HUDEP-2 (cell line): Measurements from ENCODE around the gene SPTLC2.
A peak's percentile ranks its signal among the peaks of the same experiment; 100 is the strongest.

Experiments
- DNase-seq, 76 experiments: peaks; one replicate each; lab custom pipeline; 2025; ENCODE audit not compliant: unreplicated experiment in 76 of 76; lab: John Stamatoyannopoulos, UW

Gene SPTLC2

DNA sequence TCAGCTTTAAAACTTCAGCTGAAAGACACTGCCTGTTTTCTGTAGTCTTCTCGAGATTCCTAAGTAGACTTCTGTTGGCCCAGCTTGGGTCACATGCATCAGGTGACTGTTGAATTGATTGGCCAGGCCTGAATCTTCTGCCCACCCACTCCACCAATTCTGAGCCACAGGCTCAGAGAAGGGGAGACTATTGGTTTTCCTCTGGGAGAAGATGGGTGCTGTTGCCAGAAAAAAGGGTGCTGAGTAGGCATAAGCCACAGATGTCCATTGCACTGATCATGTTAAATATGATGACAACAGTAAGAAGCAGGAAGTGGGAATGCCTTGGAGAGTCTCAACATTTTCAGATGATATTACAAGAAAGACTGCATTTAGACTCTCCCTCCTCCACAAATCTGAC lies 6.8 kb upstream of the SPTLC2 start:
- DNase-seq = no peak

GRCh38 chr14:77622366-77622961 lies 6.0 kb upstream of the SPTLC2 start:
- DNase-seq = no peak

- DNase-seq = no peak
Observed at GRCh38 chr14:77620222-77620870, 3.9 kb upstream of the SPTLC2 start.

DNA sequence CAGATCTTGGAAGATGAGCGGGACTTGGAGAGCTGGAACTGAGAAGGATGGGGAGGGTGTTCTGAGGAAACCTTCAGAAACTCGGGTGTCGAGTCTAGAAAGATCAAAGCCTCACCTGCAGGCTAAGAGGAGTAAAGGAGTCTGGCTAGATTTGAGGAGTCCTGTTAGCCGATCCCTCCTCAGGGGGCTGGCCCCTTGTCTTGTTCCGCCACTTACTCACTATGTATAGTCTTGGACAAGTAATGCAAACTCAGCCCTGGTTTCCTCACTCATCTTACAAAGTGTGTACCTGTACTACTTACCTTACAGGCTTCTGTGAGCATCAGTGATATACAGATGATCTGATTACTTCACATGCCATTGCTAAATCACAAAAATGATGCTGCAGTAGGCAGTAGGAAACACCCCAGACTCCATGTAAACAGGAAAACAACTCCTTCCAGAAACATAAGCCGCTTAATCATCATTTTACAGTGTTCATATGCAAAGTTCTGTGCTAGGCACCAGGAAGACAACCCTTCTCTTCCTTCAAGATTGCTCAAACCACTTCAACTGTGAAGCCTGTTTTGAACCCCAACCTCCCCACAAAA lies 2.0 kb upstream of the SPTLC2 start:
- no peak for DNase-seq

DNA sequence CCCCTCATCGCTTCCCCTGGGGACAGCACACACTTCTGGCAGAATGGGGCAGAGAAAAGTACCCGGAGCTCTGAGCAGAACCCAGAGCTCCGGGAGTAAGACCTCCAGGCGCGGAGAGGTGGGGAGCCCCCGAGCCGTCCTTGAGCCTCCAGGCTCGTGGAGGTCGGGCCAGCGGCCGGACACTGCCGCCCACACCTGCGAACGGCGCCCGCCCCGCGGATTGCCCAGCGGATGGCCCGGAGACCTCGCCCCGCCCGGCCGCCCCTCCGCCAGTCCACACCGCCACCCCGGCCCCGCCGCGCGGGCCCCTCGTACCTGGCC lies 344 bp downstream of the SPTLC2 start:
- DNase-seq = peak in 1 of 76 experiments; percentile 40

DNA sequence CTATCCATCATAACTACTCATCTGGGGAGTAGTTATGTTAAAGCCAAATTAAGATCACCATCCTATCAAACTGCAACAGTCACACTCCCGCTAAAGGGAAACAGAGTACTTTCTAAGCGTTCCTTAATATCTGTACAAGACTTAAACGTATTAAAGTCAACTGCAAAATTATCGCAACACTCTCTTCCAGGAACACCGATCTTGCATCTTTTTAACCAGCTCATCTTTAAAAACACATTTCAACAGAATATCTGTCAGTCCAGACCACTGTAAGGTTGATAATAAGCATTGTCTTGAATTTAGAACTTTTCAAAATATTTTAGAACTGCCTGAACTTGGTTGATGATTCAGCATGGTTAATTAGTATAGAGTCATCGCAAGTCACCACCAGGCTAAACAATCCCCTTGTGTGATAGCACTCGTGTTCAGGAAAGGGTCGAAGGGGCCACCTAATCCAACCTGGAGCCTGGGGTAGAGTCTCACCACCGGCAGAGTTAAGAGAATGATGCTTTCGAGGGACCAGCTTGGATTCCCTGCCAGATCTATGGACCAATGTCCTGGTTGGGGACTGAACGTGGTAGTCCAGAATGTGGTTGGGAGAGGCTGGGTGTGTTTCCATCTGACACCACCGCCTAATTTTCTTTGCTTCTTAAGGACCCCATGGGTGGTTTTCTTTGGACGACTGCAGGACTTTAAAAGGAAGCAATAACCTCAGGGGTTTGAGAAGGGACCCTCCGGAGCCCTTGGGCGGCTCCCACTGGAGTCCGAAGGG lies 890 bp downstream of the SPTLC2 start:
- DNase-seq = peak in 18 of 76 experiments; percentile 5 to 33 (median 14)

GRCh38 chr14:77613201-77613600 lies 3.2 kb downstream of the SPTLC2 start:
- DNase-seq = no peak

DNA sequence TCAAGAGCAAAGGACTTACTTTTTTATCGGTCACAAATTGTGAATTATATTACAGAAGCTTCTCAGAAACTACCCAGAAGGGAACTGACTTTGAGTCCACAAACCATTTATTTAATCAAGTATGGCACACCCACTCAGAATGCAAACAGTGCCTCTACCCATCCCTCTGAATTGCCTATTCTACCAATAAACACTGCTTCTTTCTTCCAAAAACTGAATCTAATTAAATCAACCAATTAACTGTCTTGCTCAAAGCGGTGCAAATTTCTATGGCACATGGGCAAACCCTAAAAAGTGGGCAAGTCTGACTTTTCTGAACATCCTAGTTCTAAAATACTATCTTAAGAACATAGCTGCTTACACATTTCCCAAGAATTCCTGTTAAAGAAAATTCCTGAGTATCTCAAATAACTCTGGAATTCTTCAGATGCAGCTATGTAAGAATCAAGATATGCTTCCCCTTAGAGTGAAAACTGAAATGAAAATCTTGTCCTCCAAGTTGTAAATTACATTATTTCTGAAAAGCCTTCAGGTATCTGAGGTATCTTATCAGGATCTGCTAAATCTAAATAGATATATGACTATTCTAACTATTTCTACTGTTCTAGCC lies 4.3 kb downstream of the SPTLC2 start:
- DNase-seq = no peak

DNA sequence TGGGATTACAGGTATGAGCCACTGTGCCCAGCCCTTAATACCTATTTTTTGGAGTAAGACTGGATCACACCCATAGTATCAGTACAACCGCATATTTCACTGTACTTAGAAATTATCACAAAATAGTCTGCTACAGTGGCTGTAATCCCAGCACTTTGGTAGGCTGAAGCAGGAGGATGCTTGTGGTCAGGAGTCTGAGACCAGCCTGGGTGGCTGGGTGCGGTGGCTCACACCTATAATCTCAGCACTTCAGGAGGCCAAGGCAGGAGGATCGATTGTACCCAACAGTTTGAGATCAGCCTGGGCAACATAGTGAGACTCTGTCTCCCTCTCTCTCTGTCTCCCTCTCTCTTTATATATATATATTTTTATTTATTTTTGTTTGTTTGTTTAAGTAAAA lies 5.9 kb downstream of the SPTLC2 start:
- DNase-seq = no peak

- no peak for DNase-seq
Observed at GRCh38 chr14:77609922-77610321, 6.5 kb downstream of the SPTLC2 start.

DNA sequence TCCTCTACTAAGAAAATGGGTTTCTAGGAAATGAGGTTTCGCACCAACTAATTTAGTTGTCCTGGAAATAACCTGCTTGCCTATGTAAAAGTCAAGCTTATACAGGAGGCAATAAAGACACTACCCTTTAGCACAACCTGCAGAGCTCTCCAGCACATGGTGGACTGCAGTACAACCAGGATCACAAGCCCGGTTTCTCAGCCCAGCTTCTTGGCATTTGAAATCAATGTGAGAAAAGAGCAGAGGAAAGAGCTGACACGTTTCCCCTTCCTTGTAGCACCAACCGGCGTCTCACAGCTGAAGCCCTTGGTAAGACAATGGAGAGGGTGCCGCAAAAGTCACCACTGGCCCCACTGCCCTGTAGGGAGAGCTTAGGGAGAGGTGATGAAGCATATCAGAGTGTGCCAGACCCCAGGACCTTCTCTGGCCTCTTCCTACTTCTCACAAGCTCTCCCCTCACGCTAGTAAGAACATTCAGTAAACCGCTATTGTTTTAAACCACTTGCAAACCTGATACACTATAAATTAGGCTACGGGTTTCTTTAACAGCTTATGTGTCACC lies 8.6 kb downstream of the SPTLC2 start:
- peak in 34 of 76 experiments; percentile 5 to 54 (median 16) for DNase-seq

DNA sequence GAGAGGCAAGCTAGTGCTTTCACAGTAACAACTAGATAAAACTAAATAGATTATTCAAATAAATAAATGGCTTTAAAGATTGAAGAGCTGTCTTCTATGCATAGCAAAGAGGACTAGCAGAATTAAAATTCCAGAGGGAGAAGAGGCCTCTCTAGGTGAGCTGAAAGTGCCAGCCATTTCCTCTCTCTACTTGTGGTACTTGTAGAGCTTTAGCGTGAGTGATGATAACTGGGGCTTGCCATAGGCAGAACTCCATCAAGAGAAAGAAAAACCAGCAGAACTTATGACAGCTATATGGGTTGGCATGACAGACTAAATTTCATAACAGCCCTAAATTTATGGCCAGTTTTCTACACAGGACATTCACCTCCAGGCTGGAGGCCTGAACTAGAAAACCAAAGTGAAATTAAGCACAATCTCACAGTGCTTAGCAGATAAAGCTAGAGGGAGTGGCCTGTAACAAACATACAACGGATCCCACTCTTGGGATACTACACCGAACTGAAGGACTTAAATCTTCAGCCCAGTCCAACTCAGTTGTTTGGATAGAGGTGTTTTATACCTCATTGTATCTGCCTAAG lies 11.0 kb downstream of the SPTLC2 start:
- no peak for DNase-seq

GRCh38 chr14:77603654-77604255 lies 12.7 kb downstream of the SPTLC2 start:
- peak in 1 of 76 experiments; percentile 2 for DNase-seq

DNA sequence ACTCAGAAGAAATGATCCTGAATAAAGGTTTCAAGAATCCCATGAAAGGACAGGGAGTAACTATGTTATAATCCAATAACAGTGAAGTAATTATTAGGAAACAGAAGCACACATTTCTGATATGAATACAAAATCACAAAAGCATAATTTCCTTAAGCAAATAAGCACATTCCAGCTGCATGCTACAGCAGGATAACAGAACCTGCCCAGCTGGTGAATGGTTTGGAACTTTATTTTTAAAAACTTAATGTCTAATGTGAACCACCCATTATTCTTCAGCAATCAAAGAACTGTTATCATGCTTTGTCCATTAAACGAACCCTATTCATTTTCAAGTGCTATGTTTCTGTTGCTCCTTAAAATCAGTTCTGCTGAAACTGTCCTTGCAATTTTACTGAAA lies 13.4 kb downstream of the SPTLC2 start:
- DNase-seq = no peak

- no peak for DNase-seq
Observed at GRCh38 chr14:77601846-77602619, 14.4 kb downstream of the SPTLC2 start.

DNA sequence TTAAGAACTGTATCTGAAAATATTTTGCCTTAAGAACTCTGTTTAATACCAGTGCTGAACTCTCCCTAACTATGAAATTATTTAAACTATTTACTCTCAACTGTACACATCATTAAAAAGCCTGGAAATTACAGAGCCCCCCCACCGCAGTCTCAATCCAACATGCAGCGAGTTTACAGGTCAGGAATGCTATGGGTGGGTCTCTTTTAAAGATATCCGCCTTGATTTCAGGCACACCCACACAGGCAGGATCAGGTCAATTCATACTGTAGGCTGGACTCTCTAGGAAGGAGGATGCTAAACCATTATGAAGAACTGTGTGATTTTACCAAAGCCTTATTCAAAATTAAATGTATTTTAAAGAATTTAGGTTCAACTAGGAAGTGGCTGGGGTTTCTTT lies 16.5 kb downstream of the SPTLC2 start:
- no peak for DNase-seq

DNA sequence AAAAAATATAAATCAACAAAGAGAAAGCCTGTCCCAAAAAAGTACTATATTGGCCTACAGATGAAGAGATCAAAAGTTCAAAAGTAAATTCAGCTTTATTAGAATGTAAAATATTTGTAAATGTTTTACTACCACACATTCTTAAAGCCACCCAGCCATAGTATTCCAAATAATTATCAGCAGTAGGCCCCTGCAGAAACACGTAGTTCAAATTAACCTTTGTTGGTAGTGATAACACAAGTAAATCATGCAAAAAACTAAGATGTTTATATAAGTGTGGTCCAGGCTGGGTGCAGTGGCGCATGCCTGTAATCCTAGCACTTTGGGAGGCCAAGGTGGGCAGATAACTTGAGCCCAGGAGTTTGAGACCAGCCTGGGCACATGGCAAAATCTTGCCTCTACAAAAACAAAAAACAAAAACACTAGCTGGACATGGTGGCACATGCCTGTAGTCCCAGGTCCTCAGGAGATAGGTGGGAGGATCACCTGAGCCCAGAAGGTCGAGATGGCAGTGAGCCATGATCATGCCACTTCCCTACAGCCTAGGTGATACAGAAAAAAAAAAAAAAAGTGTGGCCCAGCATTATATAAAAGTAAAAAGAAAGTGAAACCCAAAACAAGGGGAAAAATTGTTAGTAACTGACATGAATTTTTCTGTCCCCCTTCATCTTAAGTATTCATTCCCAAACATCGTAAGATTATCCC lies 17.9 kb downstream of the SPTLC2 start:
- DNase-seq = no peak

DNA sequence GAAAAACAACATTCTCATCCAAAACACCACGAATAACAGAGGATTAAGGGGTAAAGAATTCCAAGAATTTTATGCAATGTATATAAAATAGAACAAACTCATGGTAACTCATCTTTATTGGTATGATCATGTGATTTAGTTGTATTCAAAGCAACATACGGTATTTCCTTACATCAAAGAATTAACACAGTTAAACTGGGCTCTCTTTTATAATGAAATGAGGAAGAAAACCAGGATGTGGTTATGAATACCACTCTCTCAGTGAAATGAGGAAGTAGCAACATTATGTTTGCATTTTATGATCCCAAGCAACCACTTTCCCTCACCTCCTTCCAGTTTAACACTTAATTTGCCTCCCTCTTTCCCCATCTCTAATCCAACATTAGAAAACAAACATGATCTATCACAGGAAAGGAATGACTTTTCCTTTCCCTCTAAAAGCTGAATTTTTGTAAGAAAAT lies 22.9 kb downstream of the SPTLC2 start:
- DNase-seq = peak in 1 of 76 experiments; percentile 7
